ENCODE results near the gene MAP3K19. TPM values are rescaled to one million over a fixed set of nuclear protein-coding genes. Genes with fewer than 3 reads are reported as not detected.
A peak's percentile ranks its signal among the peaks of the same experiment; 100 is the strongest.
"Not testable (repeated sequence)": the region's sequence is repeated elsewhere in the genome, so short reads cannot be mapped to it uniquely, and the experiment has no call there.

The MAP3K19 gene
- total RNA-seq, 2 donors from 2014 or later = 0.64 TPM; not detected in 1

DNA sequence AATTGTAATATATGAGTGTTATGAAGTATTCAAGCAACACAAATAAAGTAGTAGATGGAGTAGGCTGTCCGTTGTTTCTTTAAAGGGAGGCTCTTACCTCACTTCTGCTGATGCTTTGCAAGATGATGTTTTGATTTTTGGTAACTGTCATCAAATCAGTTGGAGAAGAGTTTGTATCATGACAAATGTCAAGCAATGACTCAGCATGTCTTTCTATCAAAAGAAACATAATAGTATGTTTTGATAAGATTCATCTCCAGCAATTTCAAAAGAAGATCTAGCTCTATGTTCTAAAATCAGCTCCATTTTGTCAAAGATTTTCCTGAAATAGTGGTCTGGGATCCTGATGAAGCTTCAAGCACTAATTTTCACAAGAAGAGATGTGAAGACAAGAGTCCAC is 25.6 kb downstream of the MAP3K19 start:
- DNase-seq (ENCODE audit: low spot score in 2 of 2) (no peak), ATAC-seq (no peak)
- peaks cover 4 to 13% of the 10 kb centered on the region in 2 donors for H3K36me3 Mint-ChIP-seq
- peak overlapping the region in 1 of 2 donors; percentile 57 for H3K27ac Mint-ChIP-seq
- H3K9me3 Mint-ChIP-seq = peaks cover 14 to 17% of the 10 kb centered on the region in 2 donors

DNA sequence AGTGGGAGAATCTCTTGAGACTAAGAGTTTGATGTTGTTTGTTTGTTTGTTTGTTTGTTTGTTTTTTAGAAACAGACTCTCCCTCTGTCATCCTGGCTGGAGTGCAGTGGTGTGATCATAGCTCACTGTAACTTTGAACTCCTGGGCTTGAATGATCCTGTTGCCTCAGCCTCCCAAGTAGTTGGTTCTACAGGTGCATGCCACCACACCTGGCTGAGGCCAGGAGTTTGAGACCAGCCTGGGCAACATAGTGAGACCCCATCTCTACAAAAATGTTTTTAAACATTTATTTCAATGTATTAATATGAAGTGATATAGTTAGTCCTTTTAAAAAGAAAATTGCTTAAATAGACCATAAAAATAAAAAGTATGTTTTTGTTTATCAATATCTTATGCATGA is 35.6 kb downstream of the MAP3K19 start:
- no peak for ATAC-seq
- no peak overlapping the region for H3K27ac Mint-ChIP-seq
- peaks cover 0 to under 1% of the 10 kb centered on the region in 2 donors for H3K36me3 Mint-ChIP-seq
- DNase-seq (ENCODE audit: low spot score in 2 of 2) = no peak
- peaks cover 0 to under 1% of the 10 kb centered on the region in 2 donors for H3K9me3 Mint-ChIP-seq

DNA sequence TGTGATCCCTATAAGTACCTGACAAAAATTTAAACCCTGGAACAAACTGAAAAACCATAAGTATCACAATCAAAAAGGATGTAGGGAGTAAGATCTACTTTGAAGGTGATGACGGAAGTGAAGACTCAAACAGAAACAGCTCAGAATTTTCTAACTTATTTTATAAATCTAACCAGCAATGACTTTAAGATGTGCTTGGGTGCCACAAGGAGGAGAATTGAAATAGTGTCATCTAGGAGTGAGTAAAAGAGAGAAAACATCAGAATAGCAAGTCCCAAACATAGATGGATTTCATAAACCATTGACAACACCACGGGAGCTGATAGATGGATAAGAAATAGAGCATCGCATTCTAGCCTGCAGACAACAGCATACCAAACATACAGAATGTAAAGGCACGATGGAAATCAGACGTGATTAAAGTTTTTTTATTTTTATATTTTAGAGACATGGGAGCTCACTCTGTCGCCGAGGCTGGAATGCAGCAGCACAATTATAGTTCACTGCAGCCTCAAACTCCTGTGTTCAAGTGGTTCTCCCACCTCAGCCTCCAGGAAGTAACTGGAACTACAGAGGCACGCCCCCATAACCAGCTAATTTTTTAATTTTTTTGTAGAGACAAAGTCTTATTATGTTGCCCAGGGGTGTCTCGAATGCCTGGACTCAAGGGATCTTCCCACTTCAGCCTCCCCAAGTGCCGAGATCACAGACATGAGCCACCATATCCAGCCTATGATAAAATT is 36.9 kb downstream of the MAP3K19 start:
- peak in 1 of 2 donors; percentile 67 for ATAC-seq

DNA sequence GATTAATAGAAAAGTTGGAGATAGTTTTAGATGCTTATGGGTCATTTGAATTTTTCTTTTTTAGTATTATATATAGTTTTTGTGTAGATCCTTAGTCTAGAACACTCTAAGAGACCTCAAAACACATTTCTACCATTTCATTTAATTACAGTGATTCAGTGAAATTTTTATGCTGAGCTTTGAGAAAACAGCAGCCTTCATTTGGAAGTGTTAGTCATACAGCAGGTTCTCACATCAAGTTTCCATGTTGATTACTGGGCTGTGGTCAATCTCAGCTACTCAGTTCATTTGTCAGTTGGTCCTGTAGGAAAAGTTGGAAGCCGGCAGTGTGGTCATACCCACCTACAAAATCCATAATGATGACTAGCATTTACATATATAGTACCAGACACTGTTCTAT is 37.9 kb downstream of the MAP3K19 start:
- no peaks in the 10 kb centered on the region for H3K36me3 Mint-ChIP-seq
- DNase-seq (ENCODE audit: low spot score in 2 of 2) (no peak), ATAC-seq (no peak)
- H3K27ac Mint-ChIP-seq = no peak overlapping the region
- H3K9me3 Mint-ChIP-seq = no peaks in the 10 kb centered on the region

More for the DNA sequence above, 36.9 kb downstream of the MAP3K19 start:
- no peaks in the 10 kb centered on the region for H3K36me3 Mint-ChIP-seq
- H3K27ac Mint-ChIP-seq = no peak overlapping the region
- H3K9me3 Mint-ChIP-seq = no peaks in the 10 kb centered on the region
- DNase-seq (ENCODE audit: low spot score in 2 of 2) = no peak

DNA sequence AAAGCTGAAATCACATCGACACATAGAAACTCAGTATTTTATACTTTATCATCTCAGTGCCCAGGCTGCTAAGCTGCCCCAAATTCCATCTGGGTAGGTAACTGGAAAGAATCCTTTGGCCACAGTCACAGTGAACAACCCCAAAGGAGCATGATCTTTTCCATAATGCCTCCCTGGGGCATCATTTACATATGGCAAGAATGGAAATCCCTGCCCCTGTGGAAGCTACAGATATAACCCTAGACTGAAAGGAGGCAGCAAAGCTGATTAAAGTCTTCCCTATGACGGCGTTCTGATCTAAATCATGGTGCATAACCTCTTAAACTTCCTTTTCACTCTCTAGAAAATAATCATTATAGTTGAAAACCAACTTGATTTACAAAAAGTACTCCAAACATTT is 41.5 kb downstream of the MAP3K19 start:
- ATAC-seq (no peak), DNase-seq (ENCODE audit: low spot score in 2 of 2) (no peak)
- Mint-ChIP-seq H3K9me3 (no peaks in the 10 kb centered on the region), H3K27ac (no peak overlapping the region), H3K36me3 (no peaks in the 10 kb centered on the region)

DNA sequence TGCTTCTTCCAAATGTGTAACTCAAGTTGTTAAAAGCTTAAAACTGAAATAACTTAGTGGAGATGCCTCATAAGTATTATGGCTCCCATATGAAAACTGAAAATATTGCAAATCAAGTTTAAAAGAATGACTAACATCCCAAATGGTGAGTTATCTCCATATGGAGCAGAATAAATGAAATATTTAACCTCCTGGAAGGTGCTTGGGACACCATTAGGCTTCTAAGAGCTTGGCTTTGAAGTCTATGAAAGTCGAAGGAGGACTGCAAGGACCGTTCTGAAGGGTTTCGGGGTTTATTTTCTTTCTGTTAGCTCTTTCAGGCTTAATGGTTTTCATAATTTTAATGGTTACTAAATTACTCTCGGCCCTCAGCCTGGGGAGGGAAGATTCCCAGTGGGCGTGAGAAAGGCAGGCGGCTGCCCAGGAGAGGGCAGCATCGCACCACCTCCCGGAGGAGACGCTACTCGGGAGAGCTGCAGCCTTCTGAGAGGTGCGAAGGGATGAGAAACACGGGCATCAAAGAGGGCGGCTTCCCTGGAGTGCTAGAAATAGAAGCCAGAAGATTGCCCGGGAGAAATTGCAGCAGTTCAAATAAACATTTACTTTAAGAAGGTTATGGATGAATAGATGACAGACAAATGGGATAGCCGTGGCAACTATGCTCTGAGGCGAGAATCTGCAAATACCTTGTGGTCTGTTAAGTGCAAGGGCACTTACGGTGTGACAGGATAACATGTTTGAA is 43.1 kb downstream of the MAP3K19 start:
- peak; percentile 98 to 99 for ATAC-seq
- H3K9me3 Mint-ChIP-seq = no peaks in the 10 kb centered on the region
- peak; percentile 71 to 80 for DNase-seq (ENCODE audit: low spot score in 2 of 2)
- no peak overlapping the region for H3K27ac Mint-ChIP-seq
- no peaks in the 10 kb centered on the region for H3K36me3 Mint-ChIP-seq

DNA sequence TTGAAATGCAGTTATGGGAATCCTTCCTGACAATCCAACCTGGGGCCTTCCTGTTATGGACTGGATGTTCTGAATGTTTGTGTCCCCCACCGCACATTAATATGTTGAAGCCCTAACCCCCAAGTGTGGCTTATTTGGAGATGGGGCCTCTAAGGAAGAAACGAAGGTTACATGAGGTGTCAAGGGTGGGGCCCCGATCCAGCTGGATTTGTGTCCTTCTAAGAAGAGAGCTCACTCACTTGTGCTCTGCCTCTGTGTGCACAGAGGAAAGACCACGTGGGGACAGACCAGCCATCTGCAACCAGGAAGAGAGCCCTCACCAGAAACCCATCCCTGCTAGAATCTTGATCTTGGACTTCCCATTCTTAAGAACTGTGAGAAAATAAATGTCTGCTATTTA is 44.4 kb downstream of the MAP3K19 start:
- H3K9me3 Mint-ChIP-seq = no peaks in the 10 kb centered on the region
- ATAC-seq (no peak), DNase-seq (ENCODE audit: low spot score in 2 of 2) (no peak)
- H3K27ac Mint-ChIP-seq = no peak overlapping the region
- H3K36me3 Mint-ChIP-seq = no peaks in the 10 kb centered on the region

DNA sequence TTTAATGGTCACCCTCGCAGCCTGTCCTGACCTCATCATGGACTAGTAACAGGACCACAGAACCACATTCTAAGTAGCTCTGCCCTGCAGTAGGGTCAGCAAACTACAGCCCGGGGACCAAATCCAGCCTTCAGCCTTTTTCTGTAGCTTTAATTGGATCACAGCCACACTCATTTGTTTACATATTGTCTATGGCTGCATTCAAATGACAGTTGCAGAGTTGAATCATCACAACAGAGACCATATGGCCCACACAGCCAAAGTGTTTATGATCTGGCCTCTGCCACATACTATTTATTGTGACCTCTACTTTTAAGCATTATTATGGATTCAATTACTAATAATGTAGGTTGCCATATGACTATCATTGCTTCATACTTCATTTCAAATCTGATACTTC is 47.7 kb downstream of the MAP3K19 start:
- no peak overlapping the region for H3K27ac Mint-ChIP-seq
- DNase-seq (ENCODE audit: low spot score in 2 of 2) = no peak
- ATAC-seq = no peak
- H3K9me3 Mint-ChIP-seq = no peaks in the 10 kb centered on the region
- H3K36me3 Mint-ChIP-seq = no peaks in the 10 kb centered on the region

DNA sequence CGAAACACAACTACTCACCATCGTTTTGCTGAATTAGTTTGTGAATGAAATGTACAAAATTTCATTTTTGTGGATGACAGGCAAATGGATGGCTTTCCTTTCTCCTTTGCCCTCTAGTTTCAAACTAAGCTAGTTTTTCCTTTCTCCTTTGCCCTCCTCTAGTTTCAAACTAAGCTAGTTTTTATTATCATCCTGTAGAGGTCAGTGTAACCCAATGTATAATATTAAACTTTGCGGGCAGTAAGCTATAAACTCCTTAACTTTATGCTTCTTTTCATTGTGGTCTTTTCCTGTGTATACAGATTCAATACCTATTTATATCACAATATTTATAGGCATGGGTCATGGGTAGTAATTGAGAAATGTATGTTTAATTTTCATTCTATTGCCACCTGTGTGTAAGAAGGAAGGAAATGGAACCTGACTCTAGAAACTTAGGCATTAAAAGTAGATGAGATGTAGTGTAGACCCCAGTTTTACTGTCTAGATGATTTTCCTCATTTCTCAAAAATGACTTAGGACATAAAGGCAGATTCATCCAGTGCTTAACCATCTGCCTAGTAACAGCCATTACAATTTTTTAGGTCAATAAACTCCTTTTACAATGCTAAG is 58.1 kb downstream of the MAP3K19 start:
- Mint-ChIP-seq H3K27ac (no peak overlapping the region), H3K9me3 (peaks cover 0 to 2% of the 10 kb centered on the region in 2 donors), H3K36me3 (no peaks in the 10 kb centered on the region)
- DNase-seq (ENCODE audit: low spot score in 2 of 2) (no peak), ATAC-seq (peak in 1 of 2 donors; percentile 61)

DNA sequence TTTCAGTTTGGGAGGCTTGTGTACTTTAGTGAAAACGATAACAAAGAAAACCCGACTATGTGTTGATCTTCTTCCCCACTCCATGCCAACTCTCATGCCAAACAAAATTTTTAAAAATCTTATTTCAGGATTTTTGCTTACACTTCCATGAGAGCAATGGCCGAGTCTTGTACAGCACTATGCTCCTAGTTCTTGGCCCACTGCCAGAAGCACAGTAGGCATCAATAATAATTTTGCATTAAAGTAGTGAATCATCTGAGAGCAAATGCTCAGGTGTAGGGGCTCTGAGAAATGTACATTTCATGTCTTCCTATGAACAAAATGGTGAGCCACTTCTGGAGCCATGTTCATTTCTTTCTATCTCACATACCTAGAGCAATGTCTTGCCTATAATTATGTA is 62.2 kb downstream of the MAP3K19 start:
- H3K27ac Mint-ChIP-seq = no peak overlapping the region
- no peaks in the 10 kb centered on the region for H3K36me3 Mint-ChIP-seq
- peaks cover 0 to 5% of the 10 kb centered on the region in 2 donors for H3K9me3 Mint-ChIP-seq
- DNase-seq (ENCODE audit: low spot score in 2 of 2) = no peak
- no peak for ATAC-seq

DNA sequence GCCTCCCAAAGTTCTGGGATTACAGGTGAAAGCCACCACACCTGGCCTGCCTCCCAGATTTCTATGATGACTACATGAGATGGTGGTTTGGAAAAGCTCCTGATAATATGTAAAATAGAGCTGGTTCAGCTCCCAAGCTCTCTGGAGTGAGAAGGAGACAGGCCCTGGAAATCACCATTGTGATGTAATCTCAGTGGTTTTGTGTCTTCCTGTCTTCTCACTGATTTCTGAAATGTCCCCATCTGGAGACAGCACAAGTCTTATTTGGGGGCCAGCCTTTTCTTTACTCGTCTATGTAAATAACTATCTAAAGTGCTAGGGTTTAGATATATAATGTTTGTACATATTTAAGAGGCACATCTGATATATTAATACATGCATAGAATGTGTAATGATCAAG is 64.6 kb downstream of the MAP3K19 start:
- DNase-seq (ENCODE audit: low spot score in 2 of 2) = no peak
- ATAC-seq = no peak
- Mint-ChIP-seq H3K9me3 (peaks cover 0 to 5% of the 10 kb centered on the region in 2 donors), H3K36me3 (no peaks in the 10 kb centered on the region), H3K27ac (no peak overlapping the region)

DNA sequence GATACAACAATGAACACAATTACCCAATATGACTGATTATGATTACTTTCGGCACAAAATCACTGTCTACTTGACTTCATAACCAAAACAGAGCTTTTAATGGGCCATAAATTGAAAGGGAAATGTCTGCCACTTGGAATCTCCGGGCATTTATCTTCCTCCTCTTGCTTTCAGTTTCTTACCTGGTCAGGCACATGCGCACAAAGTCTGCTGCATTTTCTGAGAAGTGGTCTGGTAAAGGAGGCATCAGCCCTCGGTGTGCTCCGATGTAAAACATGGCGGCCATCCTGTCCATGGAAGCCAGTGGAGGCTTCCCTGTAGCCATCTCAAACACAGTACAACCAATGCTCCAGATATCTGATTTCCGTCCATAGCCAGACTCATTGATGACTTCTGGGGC is 66.6 kb downstream of the MAP3K19 start:
- DNase-seq (ENCODE audit: low spot score in 2 of 2) (no peak), ATAC-seq (no peak)
- Mint-ChIP-seq H3K36me3 (no peaks in the 10 kb centered on the region), H3K9me3 (peaks cover 0 to 5% of the 10 kb centered on the region in 2 donors), H3K27ac (no peak overlapping the region)

DNA sequence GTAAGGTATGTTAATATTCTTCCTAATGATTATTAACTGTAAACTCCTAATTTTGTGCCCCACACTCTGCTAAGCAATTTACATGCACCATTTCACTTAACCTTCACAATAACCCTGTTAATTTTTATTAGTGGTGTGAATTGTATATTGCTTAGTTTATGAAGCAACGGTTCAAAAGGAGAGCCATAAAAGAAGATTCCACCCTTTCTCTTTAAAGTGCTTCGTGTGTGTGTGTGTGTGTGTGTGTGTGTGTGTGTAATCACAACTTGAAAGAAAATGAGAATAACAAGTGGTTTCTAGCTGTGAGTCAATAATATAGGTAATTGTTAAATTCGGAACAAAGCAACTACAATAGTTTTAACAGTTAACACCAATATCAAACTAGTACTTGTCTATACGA is 68.0 kb downstream of the MAP3K19 start:
- no peak for DNase-seq (ENCODE audit: low spot score in 2 of 2)
- ATAC-seq = no peak
- Mint-ChIP-seq H3K36me3 (peaks cover 9 to 10% of the 10 kb centered on the region in 2 donors), H3K9me3 (peaks cover 10 to 12% of the 10 kb centered on the region in 2 donors), H3K27ac (no peak overlapping the region)

DNA sequence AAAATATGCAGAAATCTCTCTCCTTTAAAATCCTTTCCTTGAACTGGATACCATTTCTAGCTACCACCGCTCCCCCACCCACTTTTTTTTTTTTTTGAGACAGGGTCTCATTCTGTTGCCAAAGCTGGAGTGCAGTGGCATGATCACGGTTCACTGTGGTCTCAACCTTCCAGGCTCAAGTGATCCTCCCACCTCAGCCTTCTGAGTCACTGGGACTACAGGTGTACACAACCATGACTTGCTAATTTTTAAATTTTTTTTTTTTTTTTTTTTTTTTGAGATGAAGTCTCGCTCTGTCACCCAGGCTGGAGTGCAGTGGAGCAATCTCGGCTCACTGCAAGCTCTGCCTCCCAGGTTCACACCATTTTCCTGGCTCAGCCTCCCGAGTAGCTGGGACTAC is 70.1 kb downstream of the MAP3K19 start:
- H3K27ac Mint-ChIP-seq; DNase-seq (ENCODE audit: low spot score in 2 of 2); ATAC-seq: not testable (repeated sequence)
- peaks cover 18 to 21% of the 10 kb centered on the region in 2 donors for H3K36me3 Mint-ChIP-seq
- H3K9me3 Mint-ChIP-seq = peaks cover 10 to 19% of the 10 kb centered on the region in 2 donors

DNA sequence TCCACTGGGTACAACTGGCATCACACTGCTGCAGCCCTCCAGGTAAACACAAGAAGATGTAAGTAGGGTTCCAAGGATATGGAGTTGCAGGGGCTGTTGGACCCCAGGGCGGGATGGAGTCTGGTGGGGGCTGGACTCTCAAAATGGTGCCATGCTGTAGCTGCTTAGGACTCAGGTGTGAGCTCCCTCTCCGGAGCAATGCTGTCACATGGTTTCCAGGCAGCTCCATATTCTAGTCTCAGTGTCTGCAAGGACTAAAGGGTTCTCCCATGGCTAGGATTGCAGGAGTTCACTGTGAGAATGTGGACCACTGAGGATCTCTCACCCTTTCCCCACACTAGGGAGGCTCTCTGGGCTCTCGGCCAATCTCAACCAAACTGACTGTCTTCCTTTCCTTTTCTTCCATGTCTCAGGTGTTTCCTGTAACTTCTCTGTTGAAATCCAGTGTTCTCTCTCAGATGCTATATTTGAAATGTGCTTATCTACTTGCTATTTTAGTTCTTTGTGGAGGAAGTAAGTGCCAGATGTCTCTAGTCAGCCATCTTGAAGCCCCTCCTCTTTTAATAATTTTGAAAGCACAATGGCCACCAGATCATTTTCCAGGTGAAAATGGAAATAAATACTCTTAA is 71.1 kb downstream of the MAP3K19 start:
- Mint-ChIP-seq H3K36me3 (peaks cover 20 to 25% of the 10 kb centered on the region in 2 donors), H3K9me3 (peaks cover 10 to 19% of the 10 kb centered on the region in 2 donors), H3K27ac (peak overlapping the region in 1 of 2 donors; percentile 2)
- no peak for ATAC-seq
- no peak for DNase-seq (ENCODE audit: low spot score in 2 of 2)

DNA sequence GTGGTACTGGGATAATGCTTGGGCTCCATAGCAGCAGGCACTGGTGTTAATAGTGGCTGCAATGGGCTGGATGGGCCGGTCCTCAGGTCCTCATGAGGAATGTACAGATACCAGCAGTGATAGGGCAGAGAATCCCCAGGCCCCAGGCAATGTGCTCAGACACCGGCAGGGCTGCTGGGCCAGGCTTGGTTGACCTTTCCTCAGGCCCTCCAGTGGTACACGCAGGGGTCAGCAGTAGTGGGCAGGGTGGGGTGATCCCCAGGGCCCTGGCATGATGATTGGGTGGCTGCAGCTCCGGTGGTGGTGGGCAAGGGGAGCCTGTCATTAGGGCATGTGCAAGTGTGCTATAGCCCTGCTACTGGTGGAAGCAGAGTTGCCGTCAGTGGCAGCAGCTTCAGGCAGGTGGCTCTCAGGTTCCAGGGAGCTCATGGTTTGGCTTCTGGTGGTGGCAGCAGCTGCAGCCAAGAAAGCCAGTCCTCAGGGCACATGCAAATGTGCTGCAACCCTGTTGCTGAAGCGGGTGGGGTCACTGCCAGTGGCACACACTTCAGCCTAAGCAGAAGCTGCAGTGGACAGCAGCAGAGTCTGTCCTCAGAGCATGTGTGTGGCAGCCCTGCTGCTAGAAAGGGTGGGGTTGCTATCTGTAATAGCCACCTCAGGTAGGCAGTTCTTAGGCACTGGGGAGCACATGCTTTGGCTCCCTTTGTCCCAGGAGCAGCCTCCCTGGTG is 71.8 kb downstream of the MAP3K19 start:
- Mint-ChIP-seq H3K9me3 (peaks cover 15 to 19% of the 10 kb centered on the region in 2 donors), H3K36me3 (peaks cover 26 to 31% of the 10 kb centered on the region in 2 donors), H3K27ac (no peak overlapping the region)
- ATAC-seq = no peak
- no peak for DNase-seq (ENCODE audit: low spot score in 2 of 2)
